HG03139 (cell line): ENCODE results near the gene SLC6A16.
"Not testable (repeated sequence)": the region's sequence is repeated elsewhere in the genome, so short reads cannot be mapped to it uniquely, and the experiment has no call there.

Source experiments
- ATAC-seq: cut with Tn5 transposase; IDR thresholded peaks from one replicate; pipeline ENCODE4 v1.9.1; 2021; ENCODE audit not compliant: unreplicated experiment

SLC6A16 gene

DNA sequence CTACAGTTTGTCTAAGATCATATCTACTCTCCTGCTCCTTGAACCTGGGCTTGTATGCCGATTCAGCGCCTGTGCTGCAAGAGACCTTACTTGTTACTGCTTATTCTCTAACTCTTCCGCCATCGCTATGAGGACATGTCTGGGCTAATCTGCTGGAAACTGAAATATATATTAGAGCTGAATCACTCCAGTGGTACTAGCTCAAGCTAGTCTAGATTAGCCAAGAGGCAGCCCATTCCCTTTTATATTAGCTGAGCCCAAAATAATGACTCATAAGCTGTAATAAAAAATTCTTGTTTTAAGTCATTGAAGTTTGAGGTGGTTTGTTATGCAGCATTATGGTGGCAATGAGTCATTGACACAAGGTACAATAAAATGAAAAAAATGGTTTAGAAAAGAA lies 52.8 kb downstream of the SLC6A16 start:
- no peak for ATAC-seq

DNA sequence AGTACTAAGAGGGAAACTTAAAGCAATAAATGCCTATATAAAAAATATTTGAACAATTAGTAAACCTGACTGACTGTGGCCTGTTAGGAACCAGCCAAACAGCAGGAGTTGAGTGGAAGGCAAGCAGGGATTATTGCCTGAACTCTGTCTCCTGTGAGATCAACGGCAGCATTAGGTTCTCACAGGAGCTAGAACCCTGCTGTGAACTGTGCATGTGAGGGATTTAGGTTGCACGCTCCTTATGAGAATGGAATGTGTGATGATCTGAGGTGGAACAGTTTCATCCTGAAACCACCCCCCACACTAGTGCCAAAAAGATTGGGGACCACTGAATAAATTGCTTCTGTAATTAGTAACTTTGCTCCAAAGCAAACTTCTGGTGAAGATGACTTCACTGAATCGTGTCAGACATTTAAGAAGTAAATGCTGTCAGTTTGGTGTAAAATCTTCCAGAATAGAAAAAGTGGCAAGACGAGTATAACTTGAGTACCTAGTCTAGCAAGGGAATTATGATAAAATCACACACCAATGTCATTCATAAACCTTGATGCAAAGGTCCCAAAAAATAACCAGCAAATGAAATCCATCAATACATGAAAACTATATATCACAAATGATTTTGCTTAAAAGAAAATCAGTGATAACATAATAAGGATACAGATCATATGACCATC lies 53.8 kb downstream of the SLC6A16 start:
- ATAC-seq: no peak

DNA sequence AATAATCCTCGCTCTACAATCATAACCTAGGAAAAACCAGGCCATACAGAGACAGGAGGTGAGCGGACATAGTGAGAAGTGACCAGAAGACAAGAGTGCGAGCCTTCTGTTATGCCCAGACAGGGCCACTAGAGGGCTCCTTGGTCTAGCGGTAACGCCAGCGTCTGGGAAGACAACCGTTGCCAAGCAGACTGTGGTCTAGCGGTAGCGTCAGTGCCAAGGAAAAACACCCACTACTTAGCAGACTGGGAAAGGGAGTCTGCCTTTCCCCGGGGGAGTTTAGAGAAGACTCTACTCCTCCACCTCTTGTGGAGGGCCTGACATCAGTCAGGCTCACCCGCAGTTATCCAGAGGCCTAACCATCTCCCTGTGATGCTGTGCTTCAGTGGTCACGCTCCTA lies 58.6 kb downstream of the SLC6A16 start:
- ATAC-seq: not testable (repeated sequence)

DNA sequence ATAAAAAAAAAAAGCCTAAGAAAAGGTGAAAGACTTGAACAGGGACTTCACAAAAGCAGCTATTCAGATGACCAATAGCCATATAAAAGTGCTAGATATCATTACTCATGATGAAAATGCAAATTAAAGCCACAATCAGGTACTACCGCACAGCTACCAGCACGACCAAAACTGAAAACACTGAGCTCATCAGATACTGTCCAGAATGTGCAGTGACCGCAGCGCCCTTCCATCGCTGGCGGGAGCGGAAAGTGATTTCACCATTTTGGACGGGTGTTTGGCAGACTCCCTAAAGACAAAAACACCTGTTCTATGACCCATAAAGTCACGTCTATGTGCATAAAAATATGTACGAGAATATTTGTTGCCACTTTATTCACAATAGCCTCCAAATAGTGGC lies 60.7 kb downstream of the SLC6A16 start:
- no peak for ATAC-seq

DNA sequence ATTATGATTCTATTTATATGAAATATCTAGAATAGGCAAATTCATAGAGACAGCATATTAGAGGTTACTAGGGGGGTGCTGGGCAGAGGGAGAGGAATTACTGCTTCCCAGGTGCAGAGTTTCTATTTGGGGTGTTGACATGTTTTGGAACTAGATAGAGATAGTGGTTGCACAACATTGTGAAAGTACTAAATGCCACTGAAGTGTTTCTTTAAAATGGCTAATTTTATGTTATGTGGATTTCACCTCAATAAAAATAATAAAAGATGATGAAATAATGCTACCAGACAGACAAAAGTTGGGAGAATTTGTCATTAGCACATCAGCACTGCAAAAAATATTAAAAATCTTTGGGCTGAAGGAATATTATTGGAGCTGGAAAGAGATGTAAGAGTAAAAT lies 63.4 kb downstream of the SLC6A16 start:
- ATAC-seq: no peak

DNA sequence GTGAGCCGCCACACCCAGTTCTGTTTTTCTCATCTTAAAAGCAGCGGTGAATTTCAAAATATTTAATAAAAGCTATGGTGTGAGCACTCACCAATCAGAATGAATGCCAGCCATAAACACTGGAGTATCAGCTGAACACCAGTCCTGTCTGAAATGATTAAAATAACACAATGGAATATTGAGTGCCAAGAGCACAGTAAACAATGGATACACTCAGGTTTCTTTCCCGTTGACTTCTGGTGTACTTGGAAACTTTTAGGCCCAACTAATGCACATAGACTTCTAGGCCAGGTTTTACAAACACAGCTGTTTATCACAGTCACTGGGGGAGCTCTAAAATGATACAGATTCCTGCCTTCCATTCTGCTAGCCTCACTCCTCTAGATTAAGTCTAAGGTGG lies 68.3 kb downstream of the SLC6A16 start:
- ATAC-seq: no peak

DNA sequence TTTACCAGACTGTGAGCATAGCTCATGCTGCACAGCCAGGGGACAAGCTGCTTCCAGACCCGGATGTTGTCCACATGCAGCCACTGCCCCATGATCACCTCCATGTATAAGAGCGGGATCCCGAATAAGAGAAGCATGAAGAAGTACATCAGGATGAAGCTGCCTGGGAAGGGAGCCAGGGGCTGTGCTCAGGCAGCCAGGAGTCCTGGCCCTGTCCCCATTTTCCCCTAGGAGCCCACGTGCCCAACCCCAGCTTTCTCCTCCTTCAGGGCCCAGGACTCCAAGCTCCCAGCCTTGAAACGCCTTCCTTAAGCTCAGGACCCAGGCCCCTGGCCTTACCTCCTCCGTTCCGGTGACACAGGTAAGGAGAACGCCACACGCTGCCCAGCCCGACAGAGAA lies 69.3 kb downstream of the SLC6A16 start:
- ATAC-seq: no peak

DNA sequence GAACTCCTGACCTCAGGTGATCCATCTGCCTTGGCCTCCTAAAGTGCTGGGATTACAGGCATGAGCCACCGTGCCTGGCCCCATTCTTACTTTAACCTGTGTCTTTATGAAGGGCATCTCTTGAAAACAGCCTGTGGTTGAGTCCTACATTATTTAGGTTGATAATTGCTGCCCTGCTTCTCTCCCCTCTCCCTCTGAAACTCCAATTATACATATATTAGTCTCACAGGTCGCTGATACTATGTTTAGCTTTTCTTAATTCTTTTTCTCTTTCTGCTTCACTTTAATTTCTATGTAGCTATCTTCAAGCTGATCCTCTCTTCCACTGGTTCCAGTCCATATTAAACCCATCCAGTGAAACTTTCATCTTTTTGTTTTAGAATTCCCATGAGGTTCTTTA lies 75.1 kb downstream of the SLC6A16 start:
- ATAC-seq: no peak

DNA sequence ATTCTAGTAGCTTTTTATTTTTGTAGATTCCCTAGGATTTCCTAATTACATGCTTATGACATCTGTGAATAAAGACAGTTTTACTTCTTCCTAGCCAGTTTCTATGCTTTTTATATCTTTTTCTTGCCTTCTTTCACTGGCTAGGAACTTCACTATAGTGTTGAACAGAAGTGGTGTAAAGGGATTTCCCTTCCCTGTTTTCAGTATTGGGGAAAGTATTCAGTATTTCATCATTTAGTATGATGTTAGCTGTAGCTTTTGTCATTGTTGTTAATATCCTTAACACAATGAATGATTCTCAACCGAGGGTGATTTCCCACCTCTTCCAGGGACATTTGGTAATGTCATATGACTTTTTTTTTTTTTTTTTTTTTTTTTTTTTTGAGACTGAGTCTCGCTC lies 77.3 kb downstream of the SLC6A16 start:
- no peak for ATAC-seq

DNA sequence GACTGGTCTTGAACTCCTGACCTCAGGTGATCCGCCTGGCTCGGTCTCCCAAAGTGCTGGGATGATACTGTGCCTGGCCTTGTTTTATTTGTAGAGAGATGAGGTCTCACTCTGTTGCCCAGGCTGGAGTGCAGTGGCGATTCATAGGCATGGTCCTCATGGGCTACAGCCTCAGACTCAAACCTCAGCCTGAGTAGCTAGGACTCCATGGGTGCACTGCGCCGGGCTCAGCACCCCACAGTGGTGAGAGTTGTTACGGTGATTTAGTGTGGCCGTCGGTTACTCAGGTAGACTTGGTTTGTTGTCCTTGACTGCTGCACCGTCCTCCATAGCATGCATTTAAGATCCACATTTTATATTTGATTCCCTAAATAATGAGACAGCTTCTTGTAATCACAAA lies 80.7 kb downstream of the SLC6A16 start:
- ATAC-seq: no peak

DNA sequence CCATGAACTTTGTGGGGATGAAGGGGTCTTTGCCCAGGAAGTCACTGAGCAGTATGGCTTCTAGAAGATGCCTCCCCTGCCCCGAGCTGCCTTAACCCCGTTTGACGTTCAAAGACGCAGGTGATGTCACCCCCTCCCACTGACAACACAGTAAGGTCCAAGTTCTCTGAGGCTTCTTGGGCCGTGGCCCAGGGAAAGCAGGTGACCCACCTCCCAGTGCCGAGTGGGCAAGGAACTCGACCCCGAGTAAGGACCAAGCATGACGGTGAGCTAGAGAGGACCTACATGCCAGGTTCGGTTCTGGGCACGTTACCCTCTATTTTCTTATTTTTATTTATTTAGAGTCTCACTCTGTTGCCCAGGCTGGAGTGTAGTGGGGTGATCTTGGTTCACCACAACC lies 81.3 kb downstream of the SLC6A16 start:
- no peak for ATAC-seq

DNA sequence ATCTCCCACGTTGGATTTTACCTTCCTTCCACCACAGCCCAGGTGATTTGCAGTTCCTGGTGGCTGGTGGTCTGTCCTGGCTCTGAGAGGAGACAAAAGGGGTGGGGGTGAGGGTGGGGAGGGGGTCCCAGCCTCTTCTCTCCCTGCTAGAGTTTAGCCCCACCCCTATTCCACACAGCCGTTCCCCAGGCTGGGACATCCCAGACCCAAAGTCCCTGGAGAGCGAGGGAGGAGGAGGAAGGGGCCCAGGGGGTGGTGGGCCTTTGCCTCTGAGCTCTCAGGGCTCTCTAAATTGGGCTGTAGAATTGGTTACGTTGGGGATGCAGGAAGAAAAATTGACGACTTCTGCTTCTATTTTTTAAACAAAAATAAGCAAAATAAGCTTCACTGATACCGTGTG lies 81.9 kb downstream of the SLC6A16 start:
- ATAC-seq: no peak

DNA sequence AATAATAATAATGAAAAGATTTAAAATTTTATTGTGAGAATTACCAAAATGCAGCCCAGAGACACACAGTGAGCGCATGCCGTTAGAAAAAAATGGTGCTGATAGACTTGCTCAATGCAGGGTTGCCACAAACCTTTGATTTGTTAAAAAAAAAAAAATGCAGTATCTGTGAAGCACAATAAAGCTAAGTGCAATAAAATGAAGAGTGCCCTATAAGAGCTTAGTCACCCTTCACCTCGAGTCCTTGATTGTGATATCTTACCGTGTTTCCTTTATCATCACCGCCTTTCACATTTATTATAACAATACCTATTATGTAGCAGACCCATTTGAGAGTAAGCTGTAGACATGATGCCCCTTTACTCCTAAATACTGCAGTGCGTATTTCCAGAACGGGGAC lies 83.2 kb downstream of the SLC6A16 start:
- no peak for ATAC-seq
